ENCODE measurements around the gene CHIC2.
"Not testable (repeated sequence)": the region's sequence is repeated elsewhere in the genome, so short reads cannot be mapped to it uniquely, and the experiment has no call there.

Gene CHIC2

DNA sequence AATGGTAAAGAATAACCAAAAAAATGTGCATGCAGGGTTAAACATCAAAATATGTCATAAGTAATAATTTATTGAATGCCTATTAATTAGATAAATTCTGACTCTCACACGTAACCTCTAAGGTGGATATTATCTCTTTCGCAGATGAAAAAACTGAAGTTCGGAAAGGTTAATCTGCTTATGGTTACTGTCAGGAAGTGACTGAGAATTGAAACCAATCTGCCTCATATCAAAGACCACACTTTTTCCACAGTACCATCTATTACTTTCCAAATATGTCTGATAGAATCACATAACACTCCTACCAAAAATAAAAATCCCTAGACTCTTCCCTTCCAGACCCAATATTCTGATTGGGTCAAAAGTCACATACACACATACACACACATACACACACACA, 6.2 kb downstream of the CHIC2 start:
- peak; percentile 74 to 80 for ATAC-seq

DNA sequence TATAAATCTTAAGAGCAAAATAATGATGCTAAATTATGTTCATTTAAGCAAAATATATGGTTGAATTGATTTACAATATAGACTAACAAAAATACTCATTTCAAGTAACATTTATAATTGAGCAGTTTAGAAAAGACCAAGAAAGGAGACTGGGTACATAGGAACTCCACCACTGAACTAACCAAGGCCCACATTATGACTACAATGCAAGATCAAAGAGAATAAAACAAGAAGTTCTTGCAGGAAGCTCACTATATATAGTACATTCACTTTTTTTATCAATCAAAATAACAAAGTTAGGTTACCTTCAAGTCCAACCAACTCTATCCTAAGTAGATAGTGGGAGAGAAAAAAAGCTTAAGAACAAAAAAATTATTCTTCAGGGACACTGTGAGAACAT, 8.0 kb downstream of the CHIC2 start:
- peak in 1 of 2 donors; percentile 45 for ATAC-seq

DNA sequence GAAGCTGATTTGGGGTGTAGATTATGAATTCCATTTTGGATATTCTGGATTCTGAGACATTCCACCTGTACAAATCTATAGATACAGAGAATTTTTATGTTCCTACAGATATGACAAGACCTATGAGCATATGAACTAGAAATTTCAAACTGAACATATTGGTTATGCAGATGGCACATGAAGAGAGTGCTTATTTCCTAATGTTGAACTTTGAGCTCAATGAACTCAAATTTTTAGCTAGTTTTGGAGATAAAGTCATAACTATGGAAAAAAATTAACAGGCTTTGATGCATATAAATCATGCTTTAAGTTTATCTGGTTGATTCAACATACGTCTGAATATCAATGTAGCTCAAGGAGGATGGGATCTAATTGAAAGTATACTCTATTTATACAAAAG, 8.9 kb downstream of the CHIC2 start:
- no peak for ATAC-seq

DNA sequence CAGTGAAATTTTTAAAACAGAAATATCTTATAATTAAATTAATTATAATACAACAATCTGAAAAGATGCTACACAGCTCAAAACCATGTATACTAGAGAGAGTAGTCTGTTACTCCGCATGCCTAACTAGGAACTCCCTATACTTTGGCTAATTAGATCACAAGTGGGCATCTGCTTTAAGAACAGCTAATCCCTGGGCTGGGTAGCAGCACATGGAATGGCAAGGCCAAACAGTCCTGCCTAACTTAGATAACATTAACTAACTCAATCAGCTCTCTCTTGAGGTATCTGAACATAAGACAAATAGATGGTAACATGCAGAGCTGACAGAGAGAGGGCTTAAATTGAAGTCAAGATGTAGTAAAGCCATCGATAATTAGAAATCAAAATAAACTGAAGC, 9.9 kb downstream of the CHIC2 start:
- ATAC-seq, result no peak

DNA sequence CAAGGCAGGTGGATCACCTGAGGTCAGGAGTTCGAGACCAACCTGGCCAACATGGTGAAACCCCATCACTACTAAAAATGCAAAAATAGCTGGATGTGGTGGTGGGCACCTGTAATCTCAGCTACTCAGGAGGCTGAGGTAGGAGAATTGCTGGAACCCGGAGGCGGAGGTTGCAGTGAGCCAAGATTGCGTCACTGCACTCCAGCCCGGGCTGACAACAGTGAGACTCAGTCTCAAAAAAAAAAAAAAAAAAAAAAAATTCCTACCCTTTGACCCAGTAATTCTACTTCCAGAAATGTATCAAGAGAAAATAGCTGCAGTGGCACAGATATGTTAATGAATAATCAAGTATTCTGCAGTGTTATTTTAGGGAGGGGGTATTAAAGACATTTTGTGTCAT, 11.1 kb downstream of the CHIC2 start:
- ATAC-seq, result not testable (repeated sequence)

DNA sequence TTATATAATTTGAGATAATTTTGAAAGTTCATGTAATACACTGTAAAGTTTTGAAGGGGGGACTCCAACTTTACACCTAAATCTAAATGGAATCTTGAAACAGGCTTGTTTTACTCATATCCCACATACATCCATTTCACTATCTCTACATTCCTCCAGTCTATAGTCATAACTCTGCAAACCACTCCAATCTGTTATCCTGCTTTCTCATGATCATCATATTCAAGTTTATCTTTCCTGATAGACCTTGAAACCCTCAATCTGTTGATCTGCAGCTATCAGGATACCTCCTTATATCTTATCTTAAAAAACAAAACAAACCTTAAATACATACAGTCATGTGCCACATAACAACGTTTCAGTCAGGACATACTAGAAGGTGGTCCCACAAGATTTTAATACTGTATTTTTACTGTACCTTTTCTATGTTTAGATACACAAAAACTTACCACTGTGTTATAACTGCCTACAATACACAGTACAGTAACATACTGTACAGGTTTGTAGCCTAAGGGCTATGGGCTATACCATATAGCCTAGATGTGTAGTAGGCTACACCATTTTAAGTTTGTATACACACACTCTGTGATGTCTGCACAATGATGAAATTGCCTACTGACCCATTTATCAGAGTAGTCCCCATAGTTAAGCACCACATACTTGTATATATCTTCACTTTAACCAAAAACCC, 14.0 kb downstream of the CHIC2 start:
- no peak for ATAC-seq

DNA sequence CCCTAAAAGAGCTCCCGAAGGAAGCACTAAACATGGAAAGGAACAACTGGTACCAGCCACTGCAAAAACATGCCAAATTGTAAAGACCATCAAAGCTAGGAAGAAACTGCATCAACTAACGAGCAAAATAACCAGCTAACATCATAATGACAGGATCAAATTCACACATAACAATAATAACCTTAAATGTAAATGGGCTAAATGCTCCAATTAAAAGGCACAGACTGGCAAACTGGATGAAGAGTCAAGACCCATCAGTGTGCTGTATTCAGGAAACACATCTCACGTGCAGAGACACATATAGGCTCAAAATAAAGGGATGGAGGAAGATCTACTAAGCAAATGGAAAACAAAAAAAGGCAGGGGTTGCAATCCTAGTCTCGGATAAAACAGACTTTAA, 20.8 kb downstream of the CHIC2 start:
- ATAC-seq, result not testable (repeated sequence)

DNA sequence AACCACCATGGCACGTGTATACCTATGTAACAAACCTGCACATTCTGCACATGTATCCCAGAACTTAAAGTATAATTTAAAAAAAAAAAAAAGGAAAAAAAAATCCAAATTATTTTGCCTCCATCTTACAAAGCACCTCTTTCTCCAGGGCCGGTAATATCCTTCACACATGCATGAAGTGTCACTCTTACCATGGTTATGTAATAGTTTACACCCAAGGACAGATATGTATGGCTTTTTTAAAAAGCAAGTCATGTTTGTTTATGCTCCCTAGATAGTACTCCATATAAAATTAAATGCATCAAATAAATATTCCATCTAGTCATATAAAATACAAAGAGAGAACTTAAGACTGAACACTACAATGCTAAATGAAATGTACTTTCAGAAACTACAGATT, 22.5 kb downstream of the CHIC2 start:
- ATAC-seq, result no peak

DNA sequence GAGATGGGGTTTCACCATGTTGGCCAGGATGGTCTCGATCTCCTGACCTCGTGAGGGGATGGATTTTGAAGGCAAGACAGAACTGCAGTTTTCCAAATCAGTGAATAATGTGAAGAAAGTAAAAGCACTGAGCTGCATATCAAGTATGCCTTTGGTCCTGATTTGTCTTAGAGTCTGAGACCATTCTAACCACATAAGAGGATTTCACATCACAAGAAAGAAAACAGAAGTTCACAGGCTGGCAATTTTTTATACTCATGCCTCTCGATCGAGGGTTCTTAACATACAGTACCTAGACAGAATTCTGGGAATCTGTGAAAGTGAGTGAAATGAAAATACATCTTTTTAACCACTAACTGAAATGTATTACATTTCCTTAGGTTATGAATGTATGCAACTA, 23.3 kb downstream of the CHIC2 start:
- ATAC-seq, result peak in 1 of 2 donors; percentile 17

DNA sequence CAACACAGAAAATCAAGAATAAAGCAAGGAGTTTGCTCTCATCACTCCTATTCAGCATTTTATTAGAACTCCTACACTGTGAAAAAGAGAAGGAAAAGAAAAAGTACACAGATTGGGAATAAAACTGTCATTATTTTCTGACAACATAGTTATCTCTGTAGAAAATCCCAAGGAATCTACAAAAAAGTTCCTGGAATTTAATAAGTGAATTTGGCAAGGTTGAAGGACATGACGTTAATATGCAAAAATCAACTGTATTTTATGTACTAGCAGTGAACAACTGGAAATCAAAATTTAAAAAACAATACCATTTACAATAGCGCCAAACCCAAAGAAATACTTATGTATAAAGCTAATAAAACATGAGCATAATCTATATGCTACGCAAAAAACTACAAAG, 26.3 kb downstream of the CHIC2 start:
- ATAC-seq, result no peak

DNA sequence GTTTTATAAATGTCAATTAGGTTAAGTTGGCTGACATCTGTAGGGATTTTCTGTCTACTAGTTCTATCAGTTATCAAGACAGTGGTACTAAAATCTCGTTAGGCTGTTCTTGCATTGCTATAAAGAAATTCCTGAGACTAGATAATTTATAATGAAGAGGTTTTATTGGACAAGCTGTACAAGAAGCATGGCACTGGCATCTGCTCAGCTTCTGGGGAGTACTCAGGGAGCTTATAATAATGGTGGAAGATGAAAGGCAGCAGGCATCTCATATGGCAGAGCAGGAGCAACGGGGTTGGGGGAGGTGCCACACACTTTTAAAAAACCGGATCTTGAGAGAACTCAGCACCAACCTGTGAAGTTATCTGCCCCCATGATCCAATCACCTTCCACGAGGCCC, 28.2 kb downstream of the CHIC2 start:
- no peak for ATAC-seq

DNA sequence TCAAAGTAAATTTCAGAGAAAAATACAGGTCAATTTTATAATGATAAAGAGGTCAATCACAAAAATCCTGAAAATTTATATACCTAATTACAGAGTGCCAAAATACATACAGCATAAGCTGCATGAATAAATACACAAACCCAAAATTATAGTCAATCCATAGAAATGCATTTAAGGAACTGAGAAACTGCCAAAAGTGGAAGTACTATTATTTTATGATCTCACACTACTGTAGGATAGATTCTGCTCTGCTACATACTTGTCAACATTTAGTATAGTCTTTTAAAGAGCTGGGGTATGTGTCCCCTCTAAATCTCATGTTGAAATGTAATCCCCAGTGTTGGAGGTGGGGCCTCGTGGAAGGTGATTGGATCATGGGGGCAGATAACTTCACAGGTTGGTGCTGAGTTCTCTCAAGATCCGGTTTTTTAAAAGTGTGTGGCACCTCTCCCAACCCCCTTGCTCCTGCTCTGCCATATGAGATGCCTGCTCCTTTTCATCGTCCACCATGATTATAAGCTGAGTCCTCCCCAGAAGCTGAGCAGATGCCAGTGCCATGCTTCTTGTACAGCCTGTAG, 31.8 kb downstream of the CHIC2 start:
- no peak for ATAC-seq

DNA sequence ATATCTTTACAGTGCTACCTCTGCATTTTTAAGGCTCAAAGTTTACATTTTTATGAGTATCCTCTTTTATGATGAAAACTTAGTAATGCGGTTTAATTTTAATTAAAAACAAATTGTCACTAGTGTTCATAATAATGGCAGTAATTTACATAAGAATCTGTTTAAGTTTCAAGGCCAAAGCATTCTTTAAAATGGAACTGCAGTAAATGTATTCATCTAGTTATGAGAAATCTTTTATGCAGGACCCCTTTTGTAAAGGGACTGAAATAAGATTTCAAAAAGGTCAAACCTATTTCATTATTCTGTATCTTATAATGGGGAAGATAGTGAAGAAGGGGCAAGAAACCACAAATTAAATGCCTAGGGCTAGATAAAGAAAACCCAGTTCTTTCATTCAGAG, 37.1 kb downstream of the CHIC2 start:
- no peak for ATAC-seq

DNA sequence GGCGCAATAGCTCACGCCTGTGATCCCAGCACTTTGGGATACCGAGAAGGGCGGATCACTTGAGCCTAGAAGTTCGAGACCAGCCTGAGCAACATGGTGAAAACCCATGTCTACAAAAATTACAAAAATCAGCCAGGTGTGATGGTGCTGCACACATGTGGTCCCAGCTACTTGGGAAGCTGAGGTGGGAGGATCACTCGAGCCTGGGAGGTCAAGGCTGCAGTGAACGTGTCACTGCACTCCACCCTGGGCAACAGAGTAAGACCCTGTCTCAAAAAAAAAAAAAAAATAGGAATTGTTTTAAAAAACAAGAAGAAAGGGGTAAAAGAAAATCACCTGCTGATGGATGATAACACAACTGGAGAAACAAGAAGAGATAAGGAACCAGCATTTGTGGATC, 38.8 kb downstream of the CHIC2 start:
- no peak for ATAC-seq

DNA sequence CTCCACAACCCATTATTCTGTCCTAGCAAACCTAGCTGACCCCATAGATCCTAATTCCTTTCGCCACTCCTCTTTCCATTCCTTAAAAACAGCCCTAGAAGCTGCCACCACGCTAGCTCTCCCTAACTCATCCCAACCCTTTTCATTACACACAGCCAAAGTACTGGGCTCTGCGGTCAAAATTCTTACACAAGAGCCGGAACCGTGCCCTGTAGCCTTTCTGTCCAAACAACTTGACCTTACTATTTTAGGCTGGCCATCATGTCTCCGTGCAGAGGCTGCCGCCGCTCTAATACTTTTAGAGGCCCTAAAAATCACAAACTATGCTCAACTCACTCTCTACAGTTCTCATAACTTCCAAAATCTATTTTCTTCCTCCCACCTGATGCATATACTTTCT, 41.4 kb downstream of the CHIC2 start:
- not testable (repeated sequence) for ATAC-seq

DNA sequence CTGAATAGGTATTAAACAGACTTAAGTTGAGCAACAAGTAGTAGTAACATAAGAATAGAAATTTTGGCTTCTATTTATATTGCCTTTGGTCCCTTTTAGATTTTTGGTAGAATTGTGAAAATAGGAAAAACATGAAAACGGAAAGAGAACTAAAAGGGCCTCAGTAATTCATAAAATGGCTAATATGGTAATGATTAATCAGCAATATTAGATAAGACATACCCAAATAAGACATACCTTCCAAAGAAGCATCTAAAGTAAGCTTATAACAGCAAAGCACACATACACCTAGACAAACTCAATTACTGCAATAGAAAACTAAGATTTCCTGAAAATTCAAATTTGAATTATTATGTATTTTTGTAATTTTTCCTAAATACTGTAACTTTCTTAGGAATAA, 46.4 kb downstream of the CHIC2 start:
- ATAC-seq, result no peak

DNA sequence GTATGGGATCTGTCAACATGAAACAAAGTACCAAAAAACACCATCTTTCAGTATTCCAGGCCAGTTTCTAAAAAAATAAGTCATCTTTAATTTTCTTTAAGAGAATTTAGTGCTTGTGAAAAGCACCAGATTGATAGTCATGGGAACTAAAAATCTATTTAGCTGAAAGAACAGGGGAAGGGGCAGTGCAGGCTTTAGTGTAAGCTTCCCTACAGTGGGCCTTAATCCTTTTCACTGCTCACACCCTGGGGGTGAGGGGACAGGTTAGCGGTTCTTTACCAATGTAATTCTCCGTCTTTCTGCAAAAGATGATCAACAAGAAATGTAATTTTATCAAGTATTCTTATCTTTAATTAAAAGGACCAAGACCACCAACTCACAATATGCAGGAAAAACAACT, 47.1 kb downstream of the CHIC2 start:
- ATAC-seq, result no peak

DNA sequence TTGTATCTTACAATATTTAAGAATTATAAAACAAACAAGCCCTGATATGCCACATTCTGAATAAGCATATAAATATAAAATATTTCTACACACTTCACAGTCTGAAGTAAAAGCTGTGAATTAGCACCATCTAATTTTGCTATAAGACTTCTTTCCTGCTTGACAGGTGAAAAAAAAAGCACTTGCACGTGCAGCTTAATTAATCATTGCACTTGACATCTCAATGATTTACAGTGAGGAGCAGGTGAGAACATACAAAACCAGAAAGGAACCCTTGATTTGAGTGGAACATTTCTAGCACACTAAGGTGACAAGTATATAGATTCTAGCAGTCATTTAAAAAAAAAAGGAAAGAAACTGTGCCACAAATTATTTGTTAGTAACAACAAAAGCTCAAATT, 47.9 kb downstream of the CHIC2 start:
- no peak for ATAC-seq

DNA sequence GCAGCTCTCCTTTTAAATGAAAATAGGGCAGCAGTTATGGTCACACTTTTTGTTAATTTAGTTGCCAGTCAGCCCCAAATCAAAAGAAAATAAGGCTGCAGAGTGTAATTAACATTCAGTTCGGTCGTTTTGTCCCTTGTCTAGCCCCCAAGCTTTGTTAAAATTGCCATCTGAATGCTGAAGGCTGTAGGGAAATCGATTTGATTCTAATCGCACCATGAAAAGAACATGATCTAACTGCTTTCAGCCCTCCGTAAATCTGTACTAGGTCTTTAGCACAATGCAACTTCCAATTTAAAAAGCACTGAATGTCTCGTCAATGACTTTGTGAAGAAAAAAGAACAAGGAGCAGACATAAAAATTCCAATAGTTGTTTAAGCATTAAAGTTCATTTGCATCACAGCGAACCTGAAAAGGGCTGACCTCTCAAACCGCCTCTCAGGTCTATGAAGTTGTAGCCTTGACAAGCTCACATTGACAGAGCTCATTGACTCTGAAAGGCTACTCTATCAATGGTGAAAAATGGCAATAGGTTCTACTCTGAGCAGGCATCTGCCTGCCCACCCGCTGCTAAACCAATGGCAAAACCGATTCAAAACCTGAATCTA, 48.9 kb downstream of the CHIC2 start:
- ATAC-seq, result no peak

DNA sequence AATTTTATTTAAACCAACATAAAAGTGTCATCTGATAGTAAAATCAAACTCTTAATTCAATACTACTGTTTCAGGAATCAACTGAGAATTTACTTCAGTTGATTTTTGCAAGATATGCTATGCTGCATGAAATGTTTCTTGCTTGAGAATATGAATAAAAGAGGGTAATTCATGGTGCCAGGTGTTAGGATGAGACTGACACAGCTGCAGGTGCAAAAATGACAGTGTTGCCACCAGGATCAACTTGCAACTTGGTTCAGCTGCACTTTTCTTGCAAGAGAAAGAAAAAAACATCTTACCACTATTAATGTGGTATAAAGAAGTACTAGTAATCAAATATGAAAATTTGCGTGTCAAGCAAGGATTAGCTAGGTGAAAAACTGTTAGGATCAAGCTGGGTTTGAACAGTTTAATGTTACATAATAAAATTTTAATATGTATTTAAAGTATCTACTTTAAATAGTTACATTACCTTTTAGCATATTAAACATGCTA, 49.7 kb downstream of the CHIC2 start:
- ATAC-seq, result no peak

DNA sequence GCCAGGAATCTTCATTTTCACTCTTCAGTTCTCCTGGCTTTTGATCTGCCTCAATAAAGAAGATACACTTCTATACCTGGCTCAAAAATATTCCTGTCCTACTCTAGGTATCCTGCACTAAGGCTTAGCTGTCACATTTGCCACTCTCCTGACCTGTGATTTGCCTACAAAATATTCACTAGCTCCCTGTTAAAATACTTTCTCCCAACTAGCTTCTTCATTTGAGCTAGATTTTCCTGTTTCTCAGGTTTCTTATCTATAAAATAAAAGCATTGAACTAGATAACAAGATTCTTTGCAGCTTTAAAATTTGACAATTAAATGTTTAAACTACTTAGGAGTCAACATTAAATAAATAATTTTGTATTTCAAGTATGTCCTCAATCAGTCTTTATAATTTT, 53.2 kb downstream of the CHIC2 start:
- no peak for ATAC-seq

DNA sequence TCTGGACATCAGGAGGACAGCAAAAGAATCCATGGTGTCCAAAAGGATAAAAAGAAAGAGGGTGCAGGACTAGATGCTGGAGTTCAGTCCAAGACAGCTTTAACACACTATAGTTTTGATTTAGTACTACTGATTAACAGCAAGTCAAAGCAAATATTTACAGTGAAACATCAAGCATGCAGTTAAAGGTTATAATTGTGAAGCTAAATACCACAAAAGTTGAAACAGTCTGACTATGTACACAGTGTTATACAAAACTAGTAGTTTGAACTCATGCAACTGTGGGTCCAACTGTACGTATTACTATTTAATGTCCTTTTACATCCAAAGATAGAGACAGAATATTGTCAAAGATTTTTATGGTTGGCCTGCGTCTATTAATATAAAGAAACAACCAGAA, 57.6 kb downstream of the CHIC2 start:
- no peak for ATAC-seq

DNA sequence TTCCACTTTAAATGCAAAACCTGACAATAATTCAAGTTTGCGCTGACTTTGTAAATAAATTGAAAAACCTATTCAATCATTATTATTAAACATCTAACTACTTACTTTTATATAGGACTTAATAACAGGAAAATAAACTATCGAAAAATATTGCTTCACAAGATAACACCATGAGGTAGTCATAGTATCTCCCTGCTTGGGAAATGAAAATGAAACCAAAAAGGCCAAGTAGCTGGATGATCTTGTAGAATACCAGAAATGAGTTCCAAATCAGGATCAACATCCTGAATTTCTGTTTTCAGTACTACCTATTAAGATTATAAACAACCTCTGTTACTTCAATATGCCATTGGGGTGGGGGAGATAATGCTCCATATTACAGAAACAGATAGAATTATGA, 58.9 kb downstream of the CHIC2 start:
- ATAC-seq, result peak in 1 of 2 donors; percentile 33

DNA sequence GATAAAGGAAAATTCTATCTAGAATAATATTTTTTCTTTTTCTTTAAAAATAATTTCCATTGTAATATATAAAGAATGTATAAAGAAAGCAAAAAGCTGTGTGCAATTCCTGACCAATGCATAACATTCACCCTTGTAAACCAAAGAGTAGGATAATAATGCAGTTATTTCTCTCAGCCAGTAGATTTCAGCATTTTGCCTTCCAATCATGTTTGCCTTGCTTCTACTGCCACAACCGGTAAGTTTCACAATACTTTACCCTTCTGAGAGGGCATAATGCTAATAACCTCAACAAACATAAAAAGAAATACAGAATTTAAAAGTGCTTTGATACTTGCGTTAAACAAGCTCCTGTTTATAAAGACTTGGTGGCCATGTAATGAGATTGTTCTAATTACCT, 59.9 kb downstream of the CHIC2 start:
- no peak for ATAC-seq

All from activated CD4-positive, CD25-positive, alpha-beta regulatory T cell treated with anti-CD3 and anti-CD28 coated beads, Interleukin-2, amount 50 U/mL, for 24 hours (primary cell).